Measurements from ENCODE around the gene DIAPH3. TPM values are rescaled to one million over a fixed set of nuclear protein-coding genes. Genes with fewer than 3 reads are reported as not detected.

Gene DIAPH3
- total RNA-seq, 4 donors from 2014 or later, result 0.10 to 0.67 TPM; not detected in 2

- 78 to 100% methylated on average over 2 of the region's 2 CpGs for WGBS, 2 donors
- TF ChIP-seq POLR2A (IDR thresholded peaks at IDR 0.05) (no peak), CTCF (IDR thresholded peaks at IDR 0.05) (no peak)
These were observed 199.9 kb downstream of the DIAPH3 start for GRCh38 chr13:59963827-59964226.

GRCh38 chr13:59963383-59963782 lies 200.3 kb downstream of the DIAPH3 start:
- Histone ChIP-seq H3K4me3 (replicated peaks in 1 of 3) (no peak overlapping the region), H3K27me3 (no peaks in the 10 kb centered on the region), H3K4me1 (no peaks in the 10 kb centered on the region), H3K27ac (no peak overlapping the region), H3K36me3 (no peaks in the 10 kb centered on the region), H3K9me3 (no peaks in the 10 kb centered on the region)
- no peak for DNase-seq
- intact Hi-C loops (cut with DNase I), result no loop called here
- TF ChIP-seq CTCF (IDR thresholded peaks at IDR 0.05) (no peak), POLR2A (IDR thresholded peaks at IDR 0.05) (no peak)

More at GRCh38 chr13:59963827-59964226, 199.9 kb downstream of the DIAPH3 start:
- Histone ChIP-seq H3K4me3 (replicated peaks in 1 of 3) (no peak overlapping the region), H3K4me1 (no peaks in the 10 kb centered on the region), H3K36me3 (no peaks in the 10 kb centered on the region), H3K27ac (no peak overlapping the region), H3K9me3 (no peaks in the 10 kb centered on the region), H3K27me3 (no peaks in the 10 kb centered on the region)
- DNase-seq, result no peak
- intact Hi-C loops (cut with DNase I), result no loop called here

- Histone ChIP-seq H3K9me3 (no peaks in the 10 kb centered on the region), H3K4me3 (replicated peaks in 1 of 3) (no peak overlapping the region), H3K36me3 (no peaks in the 10 kb centered on the region), H3K27me3 (no peaks in the 10 kb centered on the region), H3K4me1 (no peaks in the 10 kb centered on the region), H3K27ac (no peak overlapping the region)
- 90 to 96% methylated on average over 4 of the region's 4 CpGs for WGBS, 2 donors
- no peak for DNase-seq
- TF ChIP-seq CTCF (IDR thresholded peaks at IDR 0.05), result no peak
- no peak for TF ChIP-seq POLR2A (IDR thresholded peaks at IDR 0.05)
- intact Hi-C loops (cut with DNase I), result no loop called here
These were observed 201.4 kb downstream of the DIAPH3 start for GRCh38 chr13:59962343-59962742.

- no peaks in the 10 kb centered on the region for H3K4me1 ChIP-seq
- H3K4me3 ChIP-seq (replicated peaks in 1 of 3), result no peak overlapping the region
- H3K27me3 ChIP-seq, result no peaks in the 10 kb centered on the region
- DNase-seq, result no peak
- intact Hi-C loops (cut with DNase I), result no loop called here
- TF ChIP-seq CTCF (IDR thresholded peaks at IDR 0.05) (no peak), POLR2A (IDR thresholded peaks at IDR 0.05) (no peak)
- H3K9me3 ChIP-seq, result no peaks in the 10 kb centered on the region
- H3K27ac ChIP-seq, result no peak overlapping the region
- 75 to 77% methylated on average over 2 of the region's 2 CpGs for WGBS, 2 donors
- no peaks in the 10 kb centered on the region for H3K36me3 ChIP-seq
These were observed 203.0 kb downstream of the DIAPH3 start for GRCh38 chr13:59960683-59961082.

GRCh38 chr13:59957438-59957837 lies 206.3 kb downstream of the DIAPH3 start:
- H3K36me3 ChIP-seq, result no peaks in the 10 kb centered on the region
- H3K27ac ChIP-seq, result no peak overlapping the region
- H3K27me3 ChIP-seq, result no peaks in the 10 kb centered on the region
- intact Hi-C loops (cut with DNase I), result no loop called here
- TF ChIP-seq POLR2A (IDR thresholded peaks at IDR 0.05) (no peak), CTCF (IDR thresholded peaks at IDR 0.05) (no peak)
- no peaks in the 10 kb centered on the region for H3K4me1 ChIP-seq
- no peaks in the 10 kb centered on the region for H3K9me3 ChIP-seq
- 91 to 93% methylated on average over 2 of the region's 2 CpGs for WGBS, 2 donors
- H3K4me3 ChIP-seq (replicated peaks in 1 of 3), result no peak overlapping the region
- no peak for DNase-seq
